ENCODE data around the gene HSPB9. TPM values are rescaled to one million over a fixed set of nuclear protein-coding genes. Genes with fewer than 3 reads are reported as not detected.

HSPB9 gene
- total RNA-seq (2021) (0.30 to 0.57 TPM (median 0.46 TPM) in 3 replicates), Bru-seq, nascent RNA (percentile 31 among the genes with signal in this experiment)
- long read RNA-seq, experiment 1, partial matches to known transcripts: 0 of 2 reads
- long read RNA-seq, experiment 1, other reads (novel, unspliced or antisense): 0 of 2 reads
- long read RNA-seq, experiment 2: 0 reads
- long read RNA-seq, experiment 3: 0 reads

GRCh38 chr17:42122371-42123303, at the start of gene HSPB9:
HSPB9 (plus strand) TSS chr17:42122804; CDS start chr17:42122851, 47 bp downstream.
- H3K36me3 Mint-ChIP-seq: peaks cover 27% of the 10 kb centered on the region
- no peaks in the 10 kb centered on the region for H3K9me3 Mint-ChIP-seq
- H3K27me3 Mint-ChIP-seq (ENCODE audit: low read depth): no peaks in the 10 kb centered on the region
- peak within 1 kb of the TSS; percentile 72; the same call in 1 of the 2 replicates for H3K27ac Mint-ChIP-seq
- peaks cover 31% of the 10 kb centered on the region for H3K4me1 Mint-ChIP-seq
- ATAC-seq: peak; percentile 71
- peak; percentile 86 for DNase-seq (ENCODE audit: low spot score)
- ChIA-PET POLR2A (no interaction called here), CTCF (interaction anchor here (0.5 to 3.3 kb wide), 23 partner anchors 8 to 405 kb away, joined by 3 to 22 read pairs (median 4); partner anchors contain the start of genes CNP, DHX58, GHDC and KCNH4)
- peak within 1 kb of the TSS; percentile 69 for H3K4me3 Mint-ChIP-seq
- TF ChIP-seq ZNF121 (CRISPR knock-in tag; IDR thresholded peaks at IDR 0.05) (no peak), IRF1 (CRISPR knock-in tag; IDR thresholded peaks at IDR 0.05) (no peak), JUN (CRISPR knock-in tag; IDR thresholded peaks at IDR 0.05) (no peak), PREB (CRISPR knock-in tag; IDR thresholded peaks at IDR 0.05; ENCODE audit: borderline replicate concordance) (no peak), SP1 (CRISPR knock-in tag; conservative IDR thresholded peaks at IDR 0.05) (peak; percentile 50; the same call in 1 of the 2 replicates), ZNF423 (CRISPR knock-in tag; IDR thresholded peaks at IDR 0.05) (no peak), NR1H2 (CRISPR knock-in tag; IDR thresholded peaks at IDR 0.05) (no peak), CBFB (CRISPR knock-in tag; IDR thresholded peaks at IDR 0.05; ENCODE audit: low read depth) (no peak), MXD4 (CRISPR knock-in tag; IDR thresholded peaks at IDR 0.05; ENCODE audit: borderline replicate concordance) (no peak), TP53 (CRISPR knock-in tag; IDR thresholded peaks at IDR 0.05) (peak; percentile 41; the same call in 1 of the 2 replicates), HMGXB4 (CRISPR knock-in tag; IDR thresholded peaks at IDR 0.05) (peak; percentile 77), ZNF317 (CRISPR knock-in tag; IDR thresholded peaks at IDR 0.05; ENCODE audit: borderline replicate concordance, low read depth) (no peak), SMAD4 (CRISPR knock-in tag; IDR thresholded peaks at IDR 0.05) (no peak), USF2 (CRISPR knock-in tag; IDR thresholded peaks at IDR 0.05) (no peak), AFF4 (CRISPR knock-in tag; IDR thresholded peaks at IDR 0.05; ENCODE audit: borderline replicate concordance) (no peak), NR2C2 (CRISPR knock-in tag; IDR thresholded peaks at IDR 0.05) (peak; percentile 16; the same call in 1 of the 2 replicates), FOXP4 (CRISPR knock-in tag; IDR thresholded peaks at IDR 0.05) (peak; percentile 61; the same call in 1 of the 2 replicates), MAX (CRISPR knock-in tag; IDR thresholded peaks at IDR 0.05) (peak; percentile 41; the same call in 1 of the 2 replicates), AR (CRISPR knock-in tag; IDR thresholded peaks at IDR 0.05) (no peak)
